Measurements from ENCODE around the gene B4GALT6. TPM values are rescaled to one million over a fixed set of nuclear protein-coding genes. Genes with fewer than 3 reads are reported as not detected.

The B4GALT6 gene
- total and polyA plus RNA-seq, 7 experiments from 2014 or later: 0.11 to 2.7 (median 1.2) TPM

DNA sequence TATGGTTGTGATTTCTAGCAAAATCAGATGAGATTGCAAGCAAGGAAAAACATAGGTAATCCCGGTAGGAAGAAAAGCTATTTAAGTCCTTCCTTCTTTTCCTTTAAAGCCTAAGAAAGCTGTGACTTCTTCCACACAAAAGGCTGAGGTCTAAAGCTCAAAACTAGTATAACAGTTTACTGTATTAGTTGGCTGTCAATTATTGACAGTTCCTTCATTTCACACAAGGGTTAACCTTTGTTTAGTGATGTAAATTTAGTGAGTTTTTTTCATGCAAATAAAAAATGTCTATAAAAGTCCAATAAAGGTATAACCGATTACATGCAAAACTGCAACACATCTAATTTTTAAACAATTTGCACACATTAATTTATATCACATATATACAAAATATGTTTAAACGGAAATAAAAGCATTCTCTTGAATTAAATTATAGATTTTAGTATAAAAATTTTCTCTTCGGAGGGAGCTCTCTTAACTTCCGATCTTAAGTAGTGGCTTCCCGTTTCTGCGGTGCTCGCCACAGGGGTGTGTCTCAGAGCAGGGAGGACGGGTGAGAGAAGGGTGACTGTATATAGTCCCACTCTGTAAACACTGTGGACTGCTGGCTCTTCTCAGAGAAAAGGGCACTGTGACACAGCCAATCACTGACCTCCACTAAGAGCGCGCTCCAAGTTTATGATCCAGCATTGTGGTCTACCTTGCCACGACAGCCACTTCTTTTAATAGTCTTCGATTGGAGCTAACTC, 59.3 kb downstream of the B4GALT6 start:
- Histone ChIP-seq H3K27me3 (ENCODE audit: control insufficient read depth in 2 of 2, insufficient read depth in 2 of 2, low read length in 2 of 2) (no peaks in the 10 kb centered on the region), H3K36me3 (ENCODE audit: control insufficient read depth in 2 of 3, insufficient read depth in 3 of 3, low read length in 3 of 3) (no peaks in the 10 kb centered on the region), H3K4me1 (ENCODE audit: control insufficient read depth in 2 of 2, insufficient read depth in 2 of 2, low read length in 2 of 2) (no peaks in the 10 kb centered on the region), H3K9me3 (ENCODE audit: control insufficient read depth in 2 of 3, low read length in 3 of 3) (no peaks in the 10 kb centered on the region), H3K4me3 (ENCODE audit: low read length) (no peak overlapping the region), H3K27ac (ENCODE audit: low read depth, low read length) (no peak overlapping the region)
- intact Hi-C loops (cut with micrococcal nuclease): no loop called here
- Mint-ChIP-seq H3K9me3 (no peaks in the 10 kb centered on the region), H3K4me1 (peaks cover 0 to 5% (median 0%) of the 10 kb centered on the region in 7 donors), H3K27ac (no peak overlapping the region), H3K27me3 (peaks cover 0 to 6% (median 2%) of the 10 kb centered on the region in 5 donors), H3K36me3 (no peaks in the 10 kb centered on the region), H3K4me3 (no peak overlapping the region)
- no peak for ATAC-seq
- no peak for DNase-seq
- ChIA-PET POLR2A (no interaction called here), CTCF (no interaction called here)

DNA sequence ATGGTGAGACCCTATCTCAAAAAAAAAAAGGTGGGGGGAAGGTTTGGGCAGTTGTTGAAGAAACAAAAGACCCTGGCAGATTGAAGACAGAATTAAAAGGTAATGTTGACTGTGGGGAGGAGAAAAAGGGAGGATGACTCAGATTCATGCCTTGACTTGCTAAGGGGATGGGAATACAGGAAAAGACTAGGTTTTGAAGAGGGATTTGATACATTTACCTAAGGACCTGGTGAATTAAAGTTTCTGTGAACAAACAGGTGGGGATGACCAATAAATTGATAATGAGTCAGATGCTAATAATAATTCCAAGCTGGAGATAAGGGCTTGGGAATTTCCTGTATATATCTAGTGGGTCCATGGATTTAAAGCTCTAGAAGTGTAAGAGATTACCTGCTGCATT, 65.1 kb downstream of the B4GALT6 start:
- Histone ChIP-seq H3K36me3 (ENCODE audit: control insufficient read depth in 2 of 3, insufficient read depth in 3 of 3, low read length in 3 of 3) (no peaks in the 10 kb centered on the region), H3K4me3 (ENCODE audit: low read length) (no peak overlapping the region), H3K27ac (ENCODE audit: low read depth, low read length) (no peak overlapping the region), H3K27me3 (ENCODE audit: control insufficient read depth in 2 of 2, insufficient read depth in 2 of 2, low read length in 2 of 2) (no peaks in the 10 kb centered on the region), H3K9me3 (ENCODE audit: control insufficient read depth in 2 of 3, low read length in 3 of 3) (no peaks in the 10 kb centered on the region), H3K4me1 (ENCODE audit: control insufficient read depth in 2 of 2, insufficient read depth in 2 of 2, low read length in 2 of 2) (no peaks in the 10 kb centered on the region)
- Mint-ChIP-seq H3K4me3 (no peak overlapping the region), H3K36me3 (no peaks in the 10 kb centered on the region), H3K27me3 (peaks cover 0 to 8% (median 0%) of the 10 kb centered on the region in 5 donors), H3K27ac (peak overlapping the region in 1 of 9 donors; percentile 9), H3K4me1 (no peaks in the 10 kb centered on the region), H3K9me3 (peaks cover 0 to 1% (median 0%) of the 10 kb centered on the region in 11 donors)
- POLR2A ChIA-PET: no interaction called here
- CTCF ChIA-PET: no interaction called here
- no peak for ATAC-seq
- no peak for DNase-seq
- intact Hi-C loops (cut with micrococcal nuclease): no loop called here

DNA sequence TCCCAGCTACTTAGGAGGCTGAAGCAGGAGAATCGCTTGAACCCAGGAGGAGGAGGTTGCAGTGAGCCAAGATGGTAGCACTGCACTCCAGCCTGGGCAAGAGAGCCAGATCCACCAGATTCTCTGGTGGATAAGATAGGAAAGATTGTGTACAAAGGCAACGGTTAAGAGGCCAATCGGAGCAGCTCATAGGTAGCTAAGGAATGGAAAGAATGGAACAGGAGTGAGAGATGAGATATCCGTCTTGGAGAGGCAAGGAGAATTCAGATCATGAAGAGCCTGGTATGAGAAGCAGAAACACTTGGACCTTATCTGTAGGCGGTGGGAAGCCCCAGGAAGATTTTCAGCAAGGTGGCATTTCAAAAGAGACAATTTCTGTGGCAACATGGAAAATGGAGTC, 65.6 kb downstream of the B4GALT6 start:
- peak overlapping the region in 1 of 9 donors; percentile 10 for H3K27ac Mint-ChIP-seq
- H3K4me3 Mint-ChIP-seq: no peak overlapping the region
- POLR2A ChIA-PET: no interaction called here
- no peaks in the 10 kb centered on the region for H3K36me3 Mint-ChIP-seq
- no peaks in the 10 kb centered on the region for H3K36me3 ChIP-seq (ENCODE audit: control insufficient read depth in 2 of 3, insufficient read depth in 3 of 3, low read length in 3 of 3)
- H3K9me3 ChIP-seq (ENCODE audit: control insufficient read depth in 2 of 3, low read length in 3 of 3): no peaks in the 10 kb centered on the region
- intact Hi-C loops (cut with micrococcal nuclease): no loop called here
- no peak overlapping the region for H3K27ac ChIP-seq (ENCODE audit: low read depth, low read length)
- H3K4me3 ChIP-seq (ENCODE audit: low read length): no peak overlapping the region
- CTCF ChIA-PET: no interaction called here
- H3K27me3 ChIP-seq (ENCODE audit: control insufficient read depth in 2 of 2, insufficient read depth in 2 of 2, low read length in 2 of 2): no peaks in the 10 kb centered on the region
- no peaks in the 10 kb centered on the region for H3K4me1 Mint-ChIP-seq
- H3K9me3 Mint-ChIP-seq: peaks cover 0 to 1% (median 0%) of the 10 kb centered on the region in 11 donors
- ATAC-seq (no peak), DNase-seq (no peak)
- H3K4me1 ChIP-seq (ENCODE audit: control insufficient read depth in 2 of 2, insufficient read depth in 2 of 2, low read length in 2 of 2): no peaks in the 10 kb centered on the region
- H3K27me3 Mint-ChIP-seq: peaks cover 0 to 8% (median 2%) of the 10 kb centered on the region in 5 donors

DNA sequence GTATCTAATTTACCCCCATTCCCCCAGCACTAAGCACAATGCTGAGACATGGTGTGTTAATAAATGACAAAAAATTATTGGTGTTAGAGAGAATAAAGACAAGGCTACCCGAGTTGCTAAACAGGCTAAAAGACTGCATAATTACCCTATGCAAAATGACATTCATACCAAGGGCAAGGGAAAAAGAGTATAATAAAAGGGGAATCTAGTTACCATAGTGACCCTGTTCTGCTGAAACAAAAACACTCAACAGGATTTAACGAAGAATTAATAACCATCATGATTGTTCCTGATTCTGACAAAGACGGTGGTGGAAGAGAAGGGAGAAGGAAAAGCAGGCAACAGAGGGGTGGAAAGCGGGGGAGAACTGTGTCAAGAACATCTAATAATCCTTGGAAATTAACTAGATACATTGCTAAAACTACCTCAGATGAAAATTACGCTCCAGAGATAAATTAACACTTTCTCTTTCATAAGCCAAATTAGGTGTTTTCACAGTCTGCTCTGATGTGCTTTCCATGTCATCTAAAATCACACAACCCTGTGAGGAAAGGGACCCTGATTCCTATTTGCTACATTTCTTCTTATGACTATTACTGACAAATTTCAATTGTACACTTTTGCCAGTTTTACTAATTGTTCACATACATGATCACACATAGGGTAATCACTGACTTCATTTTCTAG, 67.2 kb downstream of the B4GALT6 start:
- H3K4me1 Mint-ChIP-seq: no peaks in the 10 kb centered on the region
- peaks cover 0 to 5% (median 3%) of the 10 kb centered on the region in 5 donors for H3K27me3 Mint-ChIP-seq
- ATAC-seq (no peak), DNase-seq (no peak)
- no peaks in the 10 kb centered on the region for H3K4me1 ChIP-seq (ENCODE audit: control insufficient read depth in 2 of 2, insufficient read depth in 2 of 2, low read length in 2 of 2)
- no peaks in the 10 kb centered on the region for H3K9me3 ChIP-seq (ENCODE audit: control insufficient read depth in 2 of 3, low read length in 3 of 3)
- intact Hi-C loops (cut with micrococcal nuclease): no loop called here
- peaks cover 0 to 1% (median 0%) of the 10 kb centered on the region in 11 donors for H3K9me3 Mint-ChIP-seq
- H3K36me3 ChIP-seq (ENCODE audit: control insufficient read depth in 2 of 3, insufficient read depth in 3 of 3, low read length in 3 of 3): no peaks in the 10 kb centered on the region
- H3K4me3 ChIP-seq (ENCODE audit: low read length): no peak overlapping the region
- no peaks in the 10 kb centered on the region for H3K27me3 ChIP-seq (ENCODE audit: control insufficient read depth in 2 of 2, insufficient read depth in 2 of 2, low read length in 2 of 2)
- H3K36me3 Mint-ChIP-seq: no peaks in the 10 kb centered on the region
- no peak overlapping the region for H3K4me3 Mint-ChIP-seq
- H3K27ac Mint-ChIP-seq: no peak overlapping the region
- ChIA-PET POLR2A (no interaction called here), CTCF (no interaction called here)
- H3K27ac ChIP-seq (ENCODE audit: low read depth, low read length): no peak overlapping the region

DNA sequence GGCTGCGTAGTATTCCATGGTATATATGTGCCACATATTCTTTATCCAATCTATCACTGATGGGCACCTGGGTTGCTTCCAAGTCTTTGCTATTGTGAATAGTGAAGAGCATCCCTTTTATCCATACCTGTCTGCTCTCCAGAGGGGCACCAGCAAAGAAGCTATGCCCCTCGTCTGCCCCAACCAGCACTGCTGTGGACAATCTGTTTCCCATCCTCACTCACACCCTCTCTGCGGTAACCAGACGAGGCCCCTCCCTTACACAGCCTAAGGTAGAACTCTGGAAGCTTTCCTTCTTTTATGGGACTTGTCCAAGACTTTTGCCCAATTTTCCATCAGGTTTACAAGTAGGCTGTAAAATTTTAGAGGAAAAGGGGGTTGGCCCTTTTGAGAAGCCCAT, 67.8 kb downstream of the B4GALT6 start:
- H3K4me3 ChIP-seq (ENCODE audit: low read length): no peak overlapping the region
- ChIA-PET CTCF (no interaction called here), POLR2A (no interaction called here)
- no peaks in the 10 kb centered on the region for H3K27me3 ChIP-seq (ENCODE audit: control insufficient read depth in 2 of 2, insufficient read depth in 2 of 2, low read length in 2 of 2)
- peaks cover 0 to 5% (median 3%) of the 10 kb centered on the region in 5 donors for H3K27me3 Mint-ChIP-seq
- H3K4me1 ChIP-seq (ENCODE audit: control insufficient read depth in 2 of 2, insufficient read depth in 2 of 2, low read length in 2 of 2): no peaks in the 10 kb centered on the region
- no peaks in the 10 kb centered on the region for H3K36me3 ChIP-seq (ENCODE audit: control insufficient read depth in 2 of 3, insufficient read depth in 3 of 3, low read length in 3 of 3)
- H3K4me1 Mint-ChIP-seq: no peaks in the 10 kb centered on the region
- no peak for DNase-seq
- H3K27ac Mint-ChIP-seq: no peak overlapping the region
- H3K36me3 Mint-ChIP-seq: no peaks in the 10 kb centered on the region
- no peak for ATAC-seq
- peaks cover 0 to 1% (median 0%) of the 10 kb centered on the region in 11 donors for H3K9me3 Mint-ChIP-seq
- no peaks in the 10 kb centered on the region for H3K9me3 ChIP-seq (ENCODE audit: control insufficient read depth in 2 of 3, low read length in 3 of 3)
- intact Hi-C loops (cut with micrococcal nuclease): no loop called here
- no peak overlapping the region for H3K27ac ChIP-seq (ENCODE audit: low read depth, low read length)
- H3K4me3 Mint-ChIP-seq: no peak overlapping the region

DNA sequence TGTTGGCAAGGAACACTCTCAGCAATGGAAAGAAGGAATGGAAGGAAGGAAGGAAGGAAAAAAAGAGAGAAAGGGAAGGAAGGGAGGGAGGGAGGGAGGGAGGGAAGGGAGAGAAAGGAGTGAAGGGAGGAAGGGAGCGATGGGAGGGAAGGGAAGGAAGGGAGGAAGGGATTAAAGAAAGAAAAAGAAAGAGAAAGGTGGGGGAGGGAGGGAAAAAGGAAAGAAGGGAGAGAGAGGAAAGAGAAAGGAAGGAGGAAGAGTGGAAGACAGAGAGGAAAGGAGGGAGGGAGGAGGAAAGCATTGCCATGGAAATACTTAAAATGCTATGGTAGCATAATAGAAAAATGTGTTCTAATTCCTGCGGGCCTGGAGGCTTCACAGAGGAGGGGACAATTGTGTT, 70.3 kb downstream of the B4GALT6 start:
- peaks cover 0 to 1% (median 0%) of the 10 kb centered on the region in 11 donors for H3K9me3 Mint-ChIP-seq
- Histone ChIP-seq H3K9me3 (ENCODE audit: control insufficient read depth in 2 of 3, low read length in 3 of 3) (no peaks in the 10 kb centered on the region), H3K4me1 (ENCODE audit: control insufficient read depth in 2 of 2, insufficient read depth in 2 of 2, low read length in 2 of 2) (no peaks in the 10 kb centered on the region), H3K27me3 (ENCODE audit: control insufficient read depth in 2 of 2, insufficient read depth in 2 of 2, low read length in 2 of 2) (no peaks in the 10 kb centered on the region), H3K4me3 (ENCODE audit: low read length) (no peak overlapping the region), H3K36me3 (ENCODE audit: control insufficient read depth in 2 of 3, insufficient read depth in 3 of 3, low read length in 3 of 3) (no peaks in the 10 kb centered on the region), H3K27ac (ENCODE audit: low read depth, low read length) (no peak overlapping the region)
- intact Hi-C loops (cut with micrococcal nuclease): loop anchor here in 1 of 2 donors (5.0 kb wide), 1 partner anchor 108 kb away; no protein-coding TSS in a partner anchor
- no peak for DNase-seq
- no peak overlapping the region for H3K4me3 Mint-ChIP-seq
- no peak for ATAC-seq
- ChIA-PET CTCF (no interaction called here), POLR2A (no interaction called here)
- H3K36me3 Mint-ChIP-seq: no peaks in the 10 kb centered on the region
- no peaks in the 10 kb centered on the region for H3K4me1 Mint-ChIP-seq
- H3K27me3 Mint-ChIP-seq: peaks cover 0 to 5% (median 3%) of the 10 kb centered on the region in 5 donors
- H3K27ac Mint-ChIP-seq: no peak overlapping the region

DNA sequence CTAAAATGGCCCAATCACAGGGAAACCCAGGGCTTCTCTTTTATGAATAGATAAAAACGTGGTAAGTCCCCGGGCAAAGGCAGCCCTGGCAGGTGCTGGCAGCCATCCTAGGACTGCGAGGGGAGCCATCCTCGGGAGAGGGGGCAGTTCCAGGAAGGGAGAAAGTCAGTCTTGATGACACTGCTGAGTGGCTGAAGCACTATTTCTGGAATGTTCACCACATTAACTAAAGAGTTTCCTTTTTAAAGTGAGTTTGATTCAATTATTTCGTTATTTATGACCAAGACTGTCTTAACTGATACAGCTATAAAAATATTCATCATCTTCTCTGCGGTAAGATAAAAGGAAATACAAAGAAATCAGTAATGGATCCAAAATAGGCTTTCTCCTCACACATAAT, 72.3 kb downstream of the B4GALT6 start:
- ATAC-seq: no peak
- CTCF ChIA-PET: no interaction called here
- H3K27ac ChIP-seq (ENCODE audit: low read depth, low read length): no peak overlapping the region
- no peaks in the 10 kb centered on the region for H3K36me3 Mint-ChIP-seq
- H3K4me3 Mint-ChIP-seq: no peak overlapping the region
- H3K9me3 Mint-ChIP-seq: no peaks in the 10 kb centered on the region
- H3K27me3 Mint-ChIP-seq: peaks cover 0 to 5% (median 0%) of the 10 kb centered on the region in 5 donors
- H3K4me1 ChIP-seq (ENCODE audit: control insufficient read depth in 2 of 2, insufficient read depth in 2 of 2, low read length in 2 of 2): no peaks in the 10 kb centered on the region
- POLR2A ChIA-PET: no interaction called here
- H3K27ac Mint-ChIP-seq: no peak overlapping the region
- no peaks in the 10 kb centered on the region for H3K9me3 ChIP-seq (ENCODE audit: control insufficient read depth in 2 of 3, low read length in 3 of 3)
- no peaks in the 10 kb centered on the region for H3K4me1 Mint-ChIP-seq
- no peaks in the 10 kb centered on the region for H3K36me3 ChIP-seq (ENCODE audit: control insufficient read depth in 2 of 3, insufficient read depth in 3 of 3, low read length in 3 of 3)
- H3K4me3 ChIP-seq (ENCODE audit: low read length): no peak overlapping the region
- no peak for DNase-seq
- intact Hi-C loops (cut with micrococcal nuclease): loop anchor here in 1 of 2 donors (5.0 kb wide), 1 partner anchor 110 kb away; no protein-coding TSS in a partner anchor
- H3K27me3 ChIP-seq (ENCODE audit: control insufficient read depth in 2 of 2, insufficient read depth in 2 of 2, low read length in 2 of 2): no peaks in the 10 kb centered on the region
